Occipital lobe (tissue), 2 donors: ENCODE measurements around the gene FAR2. TPM values are rescaled to one million over a fixed set of nuclear protein-coding genes. Genes with fewer than 3 reads are reported as not detected.
"Not testable (repeated sequence)": the region's sequence is repeated elsewhere in the genome, so short reads cannot be mapped to it uniquely, and the experiment has no call there.

Experiments
- DNase-seq: peaks from one replicate; lab custom pipeline; 2025; lab: John Stamatoyannopoulos, UW
- total RNA-seq: library from RNA; depleted of rRNA; stranded (reverse); fragments of >200 nt; gene quantifications from one replicate; pipeline ENCODE4 v1.2.3, GENCODE V29; 2014

The FAR2 gene
- total RNA-seq, 1 donor from 2014 or later: 62.2 TPM

DNA sequence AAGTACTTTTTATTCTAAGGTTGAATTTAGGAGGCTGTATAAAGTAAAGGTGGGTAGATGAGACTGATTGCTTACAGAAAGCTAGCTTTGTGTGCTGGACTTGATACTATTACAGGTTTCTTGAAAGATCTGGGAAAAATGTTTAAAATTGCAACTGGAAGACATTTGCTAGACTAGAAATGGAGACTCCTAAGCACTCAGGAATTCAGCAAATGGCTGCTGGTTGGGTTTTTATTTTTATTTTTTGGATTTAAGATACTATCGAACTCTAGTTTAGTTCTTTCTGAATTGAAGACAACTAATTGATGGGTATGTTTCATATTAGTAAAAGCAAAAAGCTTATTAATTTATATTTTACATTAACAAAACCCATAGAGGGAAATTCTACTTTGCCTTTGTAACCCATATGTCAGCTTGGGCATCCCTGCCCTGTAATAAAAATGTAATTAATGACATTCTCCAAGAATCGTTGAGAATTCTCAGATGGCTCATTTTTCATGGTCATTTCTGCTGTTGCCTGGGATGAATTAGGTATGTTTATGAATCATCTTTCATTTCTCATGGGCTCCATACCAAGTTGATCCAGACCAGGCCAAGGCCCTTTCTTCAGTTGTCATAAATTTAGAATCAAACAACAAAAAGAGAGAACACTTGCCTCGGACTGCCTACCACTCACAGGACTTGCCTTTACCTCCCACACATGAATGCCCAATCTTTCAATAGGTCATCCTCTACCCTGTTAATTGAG is 129.8 kb downstream of the FAR2 start:
- DNase-seq: no peak

DNA sequence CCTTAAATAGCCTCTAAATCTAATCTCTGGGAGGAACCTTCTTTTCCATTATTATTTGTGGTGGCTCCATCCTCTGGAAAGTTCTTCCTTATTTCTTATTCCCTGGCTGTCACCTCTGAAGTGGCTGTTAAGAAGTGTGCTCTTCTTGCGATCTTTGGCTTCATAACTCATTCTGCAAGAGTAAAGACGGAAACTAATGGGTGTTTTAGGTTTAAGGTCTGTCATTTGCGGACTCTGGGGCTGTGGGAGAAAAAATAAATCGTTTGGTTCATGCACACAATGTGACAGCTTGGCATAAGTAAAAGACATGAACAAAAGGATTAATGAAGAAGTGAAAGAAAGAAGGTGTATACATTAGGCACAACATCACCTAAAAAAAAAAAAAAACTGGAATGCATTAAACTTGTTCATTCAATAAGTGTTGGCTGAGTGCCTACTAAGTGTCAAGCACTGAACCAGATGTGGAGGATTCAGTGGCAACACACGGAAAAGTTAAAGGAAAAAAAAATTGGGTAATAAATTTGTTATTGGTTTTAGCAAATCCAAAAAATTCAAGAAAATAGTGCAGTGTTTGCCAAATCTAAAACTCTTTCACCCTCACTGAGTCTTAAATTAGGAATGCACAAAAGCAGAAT is 132.4 kb downstream of the FAR2 start:
- no peak for DNase-seq

DNA sequence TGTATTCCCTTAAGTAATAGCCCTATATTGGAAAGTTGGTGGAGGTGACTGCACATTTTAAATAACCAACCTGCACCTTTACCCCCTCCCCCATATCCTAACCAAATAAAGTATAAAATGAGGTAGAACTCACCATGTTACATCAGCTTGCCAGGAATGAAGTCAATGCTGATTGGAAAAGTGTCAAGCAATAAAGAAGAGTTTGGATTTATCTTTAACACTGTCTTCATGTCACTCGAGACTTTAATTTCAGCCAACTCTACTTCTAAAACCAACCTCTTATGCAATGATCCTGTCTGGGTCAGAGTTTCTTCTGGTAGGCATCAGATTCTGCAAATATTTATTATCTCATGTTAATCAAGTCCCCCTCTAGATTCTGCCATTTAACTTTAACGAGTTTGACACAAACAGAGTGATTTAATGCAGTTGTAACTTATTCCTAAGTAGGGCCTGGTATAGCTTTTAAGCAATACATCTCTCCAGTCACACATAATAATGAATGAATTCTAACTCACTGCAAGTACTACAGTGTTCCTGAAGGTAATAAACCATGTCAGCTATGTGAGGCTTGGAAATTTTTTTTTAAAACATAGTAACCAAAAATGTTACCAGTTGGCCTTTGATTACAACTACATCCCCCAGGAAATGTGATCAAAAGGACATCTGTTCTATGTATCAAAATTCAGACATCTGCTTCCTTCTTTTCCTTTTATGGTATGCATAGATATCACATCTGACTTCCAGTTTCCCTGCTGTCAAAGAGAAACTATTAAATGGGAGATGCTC is 133.1 kb downstream of the FAR2 start:
- DNase-seq: no peak

DNA sequence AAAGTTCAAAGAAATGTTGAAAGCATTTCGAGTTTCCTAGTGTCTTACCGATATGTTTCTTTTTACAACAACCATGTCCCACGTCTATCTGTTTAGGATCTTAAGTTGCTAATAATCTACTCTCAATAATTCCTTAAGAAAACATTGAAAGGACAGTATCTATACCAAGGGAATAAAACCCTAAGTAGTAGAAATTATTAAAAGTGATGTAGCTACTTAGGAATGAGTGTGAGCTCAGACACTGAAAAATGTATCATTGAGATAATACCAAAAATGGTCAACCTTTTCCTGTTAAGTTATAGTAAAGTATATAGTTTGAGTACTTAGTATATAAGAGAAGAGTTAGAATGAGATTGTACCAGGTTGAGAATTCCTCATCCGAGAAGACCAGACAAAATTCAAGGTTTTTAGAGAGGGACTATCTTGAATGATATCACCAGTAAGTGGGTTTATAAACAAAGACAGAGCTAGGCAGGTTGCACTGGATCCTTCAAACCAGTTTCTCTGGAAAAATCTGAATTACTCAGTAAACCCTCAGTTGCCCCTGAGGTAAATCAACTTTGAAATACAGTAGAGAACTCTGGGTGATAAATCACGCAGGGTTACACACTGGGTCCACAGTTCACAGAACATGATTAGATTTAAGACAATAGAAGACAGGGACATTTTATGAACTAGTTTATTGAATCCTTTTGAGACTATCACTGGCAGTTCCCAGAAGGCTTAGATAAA is 135.1 kb downstream of the FAR2 start:
- DNase-seq: no peak

DNA sequence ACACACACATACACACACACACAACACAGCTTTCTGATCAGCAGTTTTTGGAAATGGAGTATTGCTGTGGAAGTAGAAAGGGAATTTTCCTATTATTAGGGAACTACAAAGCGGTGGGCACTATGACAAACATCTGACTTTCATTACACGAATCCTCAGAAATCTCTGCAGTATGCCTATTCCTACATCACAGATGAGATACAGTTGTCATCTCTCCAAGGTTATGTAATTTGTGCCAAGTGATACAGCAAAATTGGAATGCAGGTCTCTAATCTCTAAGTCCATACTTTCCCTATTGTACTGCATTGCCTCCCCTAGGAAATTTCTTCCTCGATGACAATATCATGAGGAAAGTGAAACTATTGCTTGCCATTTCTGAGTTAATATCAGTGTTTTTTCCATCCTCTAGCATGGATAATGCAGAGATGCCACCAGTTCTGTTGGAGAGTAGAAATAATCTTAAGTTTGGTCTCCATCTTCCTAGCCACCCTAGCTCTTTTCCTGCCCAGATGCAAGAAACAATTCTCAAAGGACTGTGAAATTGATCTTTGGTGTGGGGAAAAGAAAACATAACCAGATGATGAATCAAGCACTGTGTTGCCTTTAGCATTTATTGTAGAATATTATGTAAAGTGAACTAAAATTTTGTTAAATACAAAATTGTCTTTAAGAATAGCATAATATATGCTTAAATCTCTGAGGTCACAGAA is 137.2 kb downstream of the FAR2 start:
- no peak for DNase-seq

DNA sequence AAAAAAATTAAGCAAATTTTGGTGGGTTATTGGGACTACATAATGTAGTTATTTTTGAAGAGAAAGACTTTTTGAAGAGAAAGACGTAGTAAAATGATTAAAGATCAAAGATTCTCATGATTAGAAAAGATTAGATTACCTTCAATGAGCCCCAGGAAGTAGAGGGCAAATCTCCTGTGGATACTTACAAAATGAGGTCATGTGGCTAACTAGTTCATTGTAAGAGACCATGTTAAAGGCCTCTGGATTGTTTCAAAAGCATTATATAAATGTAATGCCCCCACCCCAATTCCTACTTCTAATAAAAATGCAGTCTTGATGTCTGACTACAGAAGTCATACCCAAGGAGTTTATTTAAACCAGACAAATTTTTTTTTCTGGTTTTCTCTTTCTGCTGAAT is 138.5 kb downstream of the FAR2 start:
- DNase-seq: no peak

DNA sequence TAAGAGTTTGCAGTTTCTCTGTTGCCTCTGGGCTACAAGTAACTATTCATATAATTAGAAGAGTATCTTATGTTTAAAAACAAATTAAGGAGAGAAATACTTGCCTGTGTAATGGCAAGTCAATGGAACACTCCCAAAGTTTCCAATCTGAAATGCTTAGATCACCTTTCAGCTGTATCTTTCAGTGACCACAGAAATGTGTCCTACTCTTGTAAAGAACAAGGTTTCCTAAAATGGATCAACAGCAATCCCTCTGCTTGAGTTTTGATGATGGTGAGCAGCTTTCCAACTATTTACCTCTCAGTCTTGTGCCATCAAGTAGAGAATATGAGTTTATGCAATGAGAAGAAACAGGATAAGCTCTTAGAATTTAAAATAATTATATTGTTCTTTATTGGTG is 139.0 kb downstream of the FAR2 start:
- DNase-seq: no peak

DNA sequence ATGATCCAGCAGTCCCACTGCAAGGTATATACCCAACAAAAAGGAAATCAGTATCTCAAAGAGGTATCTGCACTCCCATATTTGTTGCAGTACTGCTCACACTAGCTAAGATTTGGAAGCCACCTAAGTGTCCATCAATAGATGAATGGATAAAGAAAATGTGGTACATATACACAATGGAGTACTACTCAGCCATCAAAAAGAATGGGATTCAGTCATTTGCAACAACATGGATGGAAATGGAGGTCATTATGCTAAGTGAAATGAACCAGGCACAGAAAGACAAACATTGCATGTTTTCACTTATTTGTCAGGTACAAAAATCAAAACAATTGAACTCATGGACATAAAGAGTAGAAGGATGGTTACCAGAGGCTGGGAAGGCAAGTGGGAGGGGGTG is 141.4 kb downstream of the FAR2 start:
- DNase-seq: not testable (repeated sequence)

DNA sequence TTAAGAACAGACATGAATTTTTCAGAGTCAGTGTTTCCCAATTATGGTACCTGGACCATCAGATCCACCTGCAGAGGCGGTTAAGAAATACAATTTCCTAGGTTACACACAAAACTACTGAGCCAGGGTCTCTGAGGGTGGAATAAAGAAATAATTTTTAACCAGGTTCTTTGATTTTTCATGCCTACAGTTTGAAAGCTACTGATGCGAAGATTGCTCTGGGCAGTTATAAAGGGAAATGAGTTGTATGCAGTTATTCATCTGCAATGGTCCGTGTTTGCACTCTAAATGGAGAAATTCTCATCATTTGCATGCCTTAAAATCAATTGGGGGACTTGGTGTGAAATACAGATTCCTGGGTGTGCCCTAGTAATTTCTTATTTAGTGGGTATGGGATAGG is 142.1 kb downstream of the FAR2 start:
- DNase-seq: no peak

DNA sequence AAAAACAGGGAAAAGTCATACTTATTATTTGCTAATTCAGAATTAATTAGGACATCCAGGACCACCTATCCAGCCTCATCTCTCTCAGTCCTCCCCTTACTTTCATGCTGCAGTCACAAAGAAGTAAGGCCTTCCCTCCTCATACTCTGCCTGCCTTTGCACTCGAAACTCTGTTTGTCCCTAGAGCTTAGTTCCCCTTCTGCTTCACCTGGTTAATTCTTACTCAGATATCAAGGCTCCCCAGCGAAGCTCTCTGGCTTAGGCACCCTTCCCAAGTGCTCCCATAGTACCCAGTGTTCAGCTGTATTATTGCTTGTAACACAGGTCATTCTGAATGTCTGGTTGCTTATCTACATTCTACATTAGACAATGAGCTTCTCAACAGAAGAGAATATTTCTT is 150.6 kb downstream of the FAR2 start:
- DNase-seq: no peak

DNA sequence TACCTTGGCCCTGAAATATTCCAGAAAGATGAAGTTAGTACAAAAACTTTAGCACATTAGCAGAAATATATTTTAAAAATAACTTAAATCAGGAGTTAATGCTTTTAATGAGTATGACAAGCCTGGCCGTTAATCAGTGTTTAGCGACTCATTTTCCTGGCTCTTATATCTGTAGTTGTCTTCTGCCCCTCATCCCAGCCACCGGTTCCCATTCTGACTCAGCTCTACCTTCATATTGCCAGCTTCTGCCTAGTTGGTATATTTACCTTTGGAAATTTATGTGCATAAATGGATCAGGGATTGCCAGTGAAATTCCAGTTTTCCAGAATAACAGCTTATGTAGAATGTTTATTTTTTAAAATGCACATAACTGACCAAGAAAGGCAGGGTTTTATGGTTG is 152.0 kb downstream of the FAR2 start:
- DNase-seq: no peak

DNA sequence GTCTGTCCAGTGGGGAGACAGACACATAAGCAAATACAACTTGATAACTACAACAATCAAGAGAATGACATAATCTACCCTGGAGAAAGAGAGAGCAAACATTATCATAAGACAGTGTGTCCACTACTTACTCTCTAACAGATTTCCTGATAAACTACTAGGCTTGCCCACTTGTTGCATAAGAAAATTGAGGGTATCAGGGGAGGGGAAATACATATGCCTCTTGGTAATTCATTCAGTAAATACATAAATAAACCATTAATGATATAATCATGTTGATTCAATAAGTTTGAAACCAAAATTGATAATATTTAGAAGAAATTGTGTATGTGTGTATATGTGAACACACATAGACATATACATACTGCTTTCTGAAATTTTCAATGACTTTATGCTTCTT is 155.3 kb downstream of the FAR2 start:
- no peak for DNase-seq

DNA sequence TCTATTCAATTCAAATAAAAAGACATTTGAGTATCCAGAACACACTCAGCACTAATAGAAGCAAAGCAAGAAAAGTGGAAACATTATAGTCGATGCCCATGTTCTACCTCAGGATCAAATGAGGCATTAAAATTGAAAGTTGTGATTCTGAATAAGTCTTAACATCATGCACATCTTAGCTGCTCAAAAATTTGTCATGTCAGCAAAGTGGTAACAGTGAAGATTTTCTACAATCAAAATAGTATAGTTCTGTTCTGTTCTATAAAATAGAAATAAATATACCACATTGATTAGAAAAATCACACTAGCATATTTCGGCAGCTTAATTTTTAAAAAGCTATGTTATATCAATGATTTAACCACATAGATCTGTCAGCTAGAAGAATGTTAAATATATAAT is 157.2 kb downstream of the FAR2 start:
- DNase-seq: no peak

DNA sequence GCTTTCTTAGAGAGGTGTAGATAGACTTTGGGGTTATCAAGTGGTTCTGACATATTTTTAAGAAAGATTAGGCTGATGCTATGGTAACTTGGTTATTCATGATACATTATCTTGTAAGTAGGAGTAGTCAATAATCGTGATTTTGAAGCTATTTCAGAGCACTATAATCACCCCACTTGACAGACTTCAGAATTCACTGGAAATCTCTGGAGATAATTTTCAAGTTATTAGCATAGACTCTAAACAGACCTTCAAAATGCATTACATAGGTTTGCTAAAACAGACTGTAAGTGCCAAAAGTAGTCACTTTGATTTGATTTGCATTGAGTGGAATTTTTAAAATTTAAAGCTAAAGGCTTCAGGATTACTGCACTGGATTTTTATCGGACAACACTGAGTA is 157.6 kb downstream of the FAR2 start:
- no peak for DNase-seq

DNA sequence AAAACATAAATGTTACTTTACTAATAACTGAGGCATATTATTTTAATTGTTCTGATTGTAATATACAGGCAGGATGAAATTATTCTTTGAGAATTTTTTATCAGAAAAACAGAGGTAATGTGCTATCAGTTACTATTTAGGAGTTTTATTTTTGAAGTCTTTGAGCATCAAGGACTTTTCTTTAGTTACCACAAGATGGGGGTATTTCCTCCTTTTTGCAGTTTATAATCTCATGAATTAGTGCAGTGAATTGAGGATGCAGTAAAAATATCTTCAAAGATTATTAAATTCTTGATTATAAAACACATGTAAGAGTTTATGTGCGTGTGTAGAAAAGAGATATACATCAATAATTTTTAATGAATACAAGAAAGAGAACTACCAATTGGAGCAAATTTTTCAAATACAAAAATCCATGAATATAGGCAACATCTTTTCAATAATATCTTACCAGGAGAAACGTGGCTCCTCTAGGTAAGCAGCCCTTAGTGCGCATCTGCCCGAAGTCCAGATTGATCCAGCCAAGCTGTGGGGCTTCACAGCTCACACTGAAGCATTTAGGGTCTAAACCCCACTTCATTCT is 160.3 kb downstream of the FAR2 start:
- no peak for DNase-seq

DNA sequence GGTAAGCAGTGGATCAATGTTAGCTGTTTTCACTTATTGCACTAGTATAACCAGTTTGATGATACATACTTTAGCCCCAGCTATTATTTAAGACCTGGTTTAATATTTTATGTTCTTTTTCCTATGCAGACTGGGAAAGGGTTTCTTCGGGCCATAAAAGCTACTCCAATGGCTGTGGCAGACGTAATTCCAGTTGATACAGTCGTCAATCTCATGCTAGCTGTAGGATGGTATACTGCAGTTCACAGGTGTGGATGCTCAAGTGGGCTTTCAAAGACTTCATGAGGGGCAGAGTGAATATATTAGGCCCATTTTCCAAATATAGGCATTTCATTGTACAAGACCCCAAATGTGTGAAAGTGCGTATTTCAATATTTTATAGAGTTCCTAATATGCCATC is 161.8 kb downstream of the FAR2 start:
- no peak for DNase-seq

DNA sequence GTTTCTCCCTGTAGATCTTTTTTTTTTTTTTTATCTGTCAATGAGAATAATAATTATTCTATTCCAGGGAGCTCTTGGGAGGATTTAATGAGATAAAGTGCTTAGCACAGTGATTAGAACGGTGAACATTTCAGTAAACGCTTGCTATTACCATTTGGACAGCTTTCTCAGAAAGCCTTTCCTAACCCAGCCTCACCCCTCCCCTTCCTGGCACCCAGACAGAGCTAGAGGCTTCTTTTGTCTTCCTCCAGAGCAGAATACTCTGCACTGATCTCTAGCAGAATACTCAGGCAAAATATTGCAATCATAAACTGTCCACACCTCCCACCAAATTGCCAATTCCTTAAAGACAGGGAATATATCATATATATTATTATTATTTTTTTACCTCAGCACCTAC is 165.3 kb downstream of the FAR2 start:
- no peak for DNase-seq

DNA sequence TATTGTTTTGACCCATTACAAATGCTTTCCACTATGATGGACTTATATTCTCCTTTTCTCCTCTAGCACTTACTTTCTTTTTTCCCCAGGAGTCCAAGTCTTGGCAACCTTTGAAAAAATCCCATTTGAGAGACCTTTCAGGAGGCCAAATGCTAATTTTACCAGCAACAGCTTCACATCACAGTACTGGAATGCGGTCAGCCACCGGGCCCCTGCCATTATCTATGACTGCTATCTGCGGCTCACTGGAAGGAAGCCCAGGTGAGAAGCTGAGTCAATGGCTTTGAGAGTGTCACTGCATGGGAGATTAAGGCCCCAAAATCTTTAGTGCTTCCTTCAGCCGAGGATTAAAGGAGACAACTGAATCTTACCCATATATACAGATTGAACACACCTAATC is 167.7 kb downstream of the FAR2 start:
- peak; percentile 6 for DNase-seq

DNA sequence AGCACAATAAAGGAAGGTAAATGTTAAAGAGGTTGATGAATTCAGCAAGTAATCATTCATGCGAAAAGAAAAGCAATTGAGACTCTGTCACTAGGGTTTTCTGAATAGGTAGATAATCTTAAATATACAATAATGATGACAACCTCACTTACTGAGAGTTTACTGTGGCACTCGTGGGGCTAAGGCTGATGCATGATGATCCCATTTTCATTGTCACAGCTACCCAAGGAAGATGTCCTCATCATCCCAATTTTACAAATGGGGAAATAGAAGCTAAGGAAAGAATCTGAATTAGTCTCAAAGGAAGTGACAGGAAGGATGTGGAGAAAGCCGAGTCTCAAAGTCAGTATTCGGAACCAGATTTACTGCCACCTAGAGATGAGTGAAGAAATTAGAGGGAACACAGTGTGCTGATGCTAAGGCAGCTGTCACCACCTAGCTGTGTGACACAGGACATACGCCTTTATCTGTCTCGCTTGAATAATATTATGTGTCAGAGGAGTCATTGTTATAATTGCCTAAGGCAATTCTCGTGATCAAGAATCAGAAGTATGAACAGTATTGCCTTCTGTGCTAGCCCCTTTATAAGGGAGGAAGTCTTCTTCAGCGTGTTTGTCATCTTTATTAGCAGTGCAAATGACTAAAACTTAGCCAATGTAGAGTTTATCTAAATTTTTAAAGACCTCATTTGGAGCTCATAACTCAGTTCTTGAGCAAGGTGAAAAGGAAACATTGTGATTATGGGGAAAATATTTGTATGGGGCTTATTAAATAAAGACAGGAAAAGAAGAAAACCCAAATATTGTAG is 168.7 kb downstream of the FAR2 start:
- DNase-seq: peak; percentile 26
